ENCODE data around the gene PTPN1. TPM values are rescaled to one million over a fixed set of nuclear protein-coding genes. Genes with fewer than 3 reads are reported as not detected.
"Not testable (repeated sequence)": the region's sequence is repeated elsewhere in the genome, so short reads cannot be mapped to it uniquely, and the experiment has no call there.

Gene PTPN1
- polyA plus RNA-seq, 3 donors, result 12.4 to 21.4 (median 19.1) TPM

DNA sequence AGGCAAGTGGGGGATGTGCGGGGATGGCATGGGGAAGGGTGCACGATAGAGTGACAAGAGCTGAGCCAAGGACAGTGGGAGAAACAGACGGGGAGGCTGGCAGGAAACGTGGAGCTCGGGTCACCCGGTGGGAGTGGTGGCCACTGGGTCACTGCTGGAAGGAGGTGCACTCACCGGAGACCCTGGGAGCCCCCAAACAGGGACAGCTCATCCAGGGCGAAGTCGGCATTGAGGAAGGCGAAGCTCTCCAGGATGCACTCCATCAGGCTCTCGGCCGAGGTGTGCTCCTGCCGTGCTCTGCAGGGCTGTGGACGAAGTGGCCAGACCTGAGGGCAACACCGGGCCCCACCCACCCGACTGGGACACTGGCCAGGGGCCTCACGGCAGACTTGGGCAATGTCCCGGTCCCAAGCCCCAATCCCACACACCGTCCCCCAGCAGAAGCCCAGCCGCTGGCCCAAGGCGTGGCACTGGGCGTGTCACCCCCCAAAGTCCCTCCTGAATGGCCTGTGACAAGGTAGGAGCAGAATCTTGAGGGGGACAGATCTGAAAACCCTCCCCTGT, 87.3 kb downstream of the PTPN1 start:
- no peaks in the 10 kb centered on the region for H3K9me3 ChIP-seq (replicated peaks in 1 of 2; ENCODE audit: control insufficient read depth in 1 of 2, insufficient read depth in 1 of 2, low read length in 2 of 2)
- H3K36me3 ChIP-seq (replicated peaks in 1 of 2; ENCODE audit: control insufficient read depth in 1 of 2, insufficient read depth in 2 of 2, low read length in 2 of 2), result no peaks in the 10 kb centered on the region
- peaks cover 5% of the 10 kb centered on the region for H3K4me1 Mint-ChIP-seq
- no peak overlapping the region for H3K27ac ChIP-seq (ENCODE audit: low read depth in 1 of 2, low read length in 2 of 2)
- TF ChIP-seq, protein P1, sequence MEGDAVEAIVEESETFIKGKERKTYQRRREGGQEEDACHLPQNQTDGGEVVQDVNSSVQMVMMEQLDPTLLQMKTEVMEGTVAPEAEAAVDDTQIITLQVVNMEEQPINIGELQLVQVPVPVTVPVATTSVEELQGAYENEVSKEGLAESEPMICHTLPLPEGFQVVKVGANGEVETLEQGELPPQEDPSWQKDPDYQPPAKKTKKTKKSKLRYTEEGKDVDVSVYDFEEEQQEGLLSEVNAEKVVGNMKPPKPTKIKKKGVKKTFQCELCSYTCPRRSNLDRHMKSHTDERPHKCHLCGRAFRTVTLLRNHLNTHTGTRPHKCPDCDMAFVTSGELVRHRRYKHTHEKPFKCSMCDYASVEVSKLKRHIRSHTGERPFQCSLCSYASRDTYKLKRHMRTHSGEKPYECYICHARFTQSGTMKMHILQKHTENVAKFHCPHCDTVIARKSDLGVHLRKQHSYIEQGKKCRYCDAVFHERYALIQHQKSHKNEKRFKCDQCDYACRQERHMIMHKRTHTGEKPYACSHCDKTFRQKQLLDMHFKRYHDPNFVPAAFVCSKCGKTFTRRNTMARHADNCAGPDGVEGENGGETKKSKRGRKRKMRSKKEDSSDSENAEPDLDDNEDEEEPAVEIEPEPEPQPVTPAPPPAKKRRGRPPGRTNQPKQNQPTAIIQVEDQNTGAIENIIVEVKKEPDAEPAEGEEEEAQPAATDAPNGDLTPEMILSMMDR (IDR thresholded peaks at IDR 0.05), result no peak
- H3K4me3 Mint-ChIP-seq, result no peak overlapping the region
- H3K27ac Mint-ChIP-seq, result no peak overlapping the region
- WGBS (ENCODE audit: insufficient coverage), result 92% methylated on average over 16 of the region's 22 CpGs
- peaks cover 0 to 2% (median 0%) of the 10 kb centered on the region in 7 donors for H3K9me3 Mint-ChIP-seq
- H3K27me3 ChIP-seq (ENCODE audit: control insufficient read depth in 2 of 2, insufficient read depth in 2 of 2, low read length in 2 of 2), result no peaks in the 10 kb centered on the region
- no peaks in the 10 kb centered on the region for H3K36me3 Mint-ChIP-seq
- H3K4me1 ChIP-seq (ENCODE audit: control insufficient read depth in 1 of 2, insufficient read depth in 2 of 2, low read length in 2 of 2), result no peaks in the 10 kb centered on the region
- peaks cover 6 to 11% (median 6%) of the 10 kb centered on the region in 3 donors for H3K27me3 Mint-ChIP-seq (ENCODE audit: low read depth in 3 of 3)
- no peaks in the 10 kb centered on the region for H4K20me1 ChIP-seq (ENCODE audit: insufficient read depth, low read length)
- intact Hi-C loops (cut with micrococcal nuclease), result no loop called here
- no peak overlapping the region for H3K4me2 ChIP-seq (replicated peaks; ENCODE audit: extremely low read depth, low read length, poor library complexity, severe bottlenecking)
- H3K9ac ChIP-seq (ENCODE audit: insufficient read depth, low read length, poor library complexity, severe bottlenecking), result no peak overlapping the region
- DNase-seq, result no peak
- H3K4me3 ChIP-seq (replicated peaks in 1 of 3; ENCODE audit: low read depth in 2 of 3, low read length in 3 of 3), result no peak overlapping the region
- no peak overlapping the region for H2AFZ ChIP-seq (ENCODE audit: insufficient read depth, low read depth, low read length, poor library complexity, severe bottlenecking)
- H3K79me2 ChIP-seq (ENCODE audit: insufficient read depth, low read length), result no peaks in the 10 kb centered on the region

DNA sequence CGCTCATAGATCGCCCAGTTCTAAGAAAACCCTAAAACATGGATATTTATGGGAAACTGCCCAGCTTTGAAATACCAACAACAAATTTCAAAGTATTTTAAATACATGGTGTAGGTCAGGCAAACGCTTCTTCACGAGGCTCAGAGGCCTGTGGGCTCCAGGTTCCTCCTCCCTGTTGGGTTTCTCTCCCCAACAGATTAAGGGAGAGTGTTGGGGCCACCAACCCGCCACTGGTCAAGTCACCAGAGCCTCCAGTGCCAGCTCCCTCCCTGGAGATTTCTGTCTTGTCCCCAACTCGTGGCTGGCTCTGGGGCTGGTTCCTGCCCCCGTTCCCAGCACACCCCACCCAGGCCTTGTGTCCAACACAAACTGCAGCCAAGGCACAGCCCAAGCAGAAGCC, 87.9 kb downstream of the PTPN1 start:
- 100% methylated on average over 2 of the region's 7 CpGs for WGBS (ENCODE audit: insufficient coverage)
- no peak overlapping the region for H3K27ac Mint-ChIP-seq
- peaks cover 6 to 13% (median 6%) of the 10 kb centered on the region in 3 donors for H3K27me3 Mint-ChIP-seq (ENCODE audit: low read depth in 3 of 3)
- no peak overlapping the region for H3K4me2 ChIP-seq (replicated peaks; ENCODE audit: extremely low read depth, low read length, poor library complexity, severe bottlenecking)
- intact Hi-C loops (cut with micrococcal nuclease), result no loop called here
- H3K9me3 ChIP-seq (replicated peaks in 1 of 2; ENCODE audit: control insufficient read depth in 1 of 2, insufficient read depth in 1 of 2, low read length in 2 of 2), result no peaks in the 10 kb centered on the region
- no peak overlapping the region for H3K4me3 ChIP-seq (replicated peaks in 1 of 3; ENCODE audit: low read depth in 2 of 3, low read length in 3 of 3)
- H3K79me2 ChIP-seq (ENCODE audit: insufficient read depth, low read length), result no peaks in the 10 kb centered on the region
- no peak overlapping the region for H3K27ac ChIP-seq (ENCODE audit: low read depth in 1 of 2, low read length in 2 of 2)
- H3K9ac ChIP-seq (ENCODE audit: insufficient read depth, low read length, poor library complexity, severe bottlenecking), result no peak overlapping the region
- H4K20me1 ChIP-seq (ENCODE audit: insufficient read depth, low read length), result no peaks in the 10 kb centered on the region
- no peak for DNase-seq
- H3K36me3 Mint-ChIP-seq, result no peaks in the 10 kb centered on the region
- no peaks in the 10 kb centered on the region for H3K36me3 ChIP-seq (replicated peaks in 1 of 2; ENCODE audit: control insufficient read depth in 1 of 2, insufficient read depth in 2 of 2, low read length in 2 of 2)
- TF ChIP-seq, protein P1 (IDR thresholded peaks at IDR 0.05), result no peak
- H3K4me1 ChIP-seq (ENCODE audit: control insufficient read depth in 1 of 2, insufficient read depth in 2 of 2, low read length in 2 of 2), result no peaks in the 10 kb centered on the region
- H3K4me1 Mint-ChIP-seq, result peaks cover 5% of the 10 kb centered on the region
- no peaks in the 10 kb centered on the region for H3K27me3 ChIP-seq (ENCODE audit: control insufficient read depth in 2 of 2, insufficient read depth in 2 of 2, low read length in 2 of 2)
- no peak overlapping the region for H2AFZ ChIP-seq (ENCODE audit: insufficient read depth, low read depth, low read length, poor library complexity, severe bottlenecking)
- peaks cover 0 to 4% (median 0%) of the 10 kb centered on the region in 7 donors for H3K9me3 Mint-ChIP-seq
- H3K4me3 Mint-ChIP-seq, result no peak overlapping the region

DNA sequence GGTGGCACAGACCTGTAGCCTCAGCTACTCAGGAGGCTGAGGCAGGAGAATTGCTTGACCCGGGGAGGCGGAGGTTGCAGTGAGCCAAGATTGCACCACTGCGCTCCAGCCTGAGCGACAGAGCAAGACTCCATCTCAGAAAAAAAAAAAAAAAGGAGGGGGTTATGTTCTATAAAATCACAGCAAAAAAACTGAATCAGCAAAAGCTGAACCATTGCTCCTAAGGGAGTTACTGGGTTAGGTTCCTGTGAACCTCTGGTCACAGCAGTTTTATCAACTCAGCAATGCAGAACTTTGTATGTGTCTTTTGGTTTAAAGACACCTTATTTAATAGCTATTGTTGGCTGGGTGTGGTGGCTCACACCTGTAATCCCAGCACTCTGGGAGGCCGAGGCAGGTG, 88.6 kb downstream of the PTPN1 start:
- H3K4me3 ChIP-seq (replicated peaks in 1 of 3; ENCODE audit: low read depth in 2 of 3, low read length in 3 of 3); H3K9me3 Mint-ChIP-seq; H3K9me3 ChIP-seq (replicated peaks in 1 of 2; ENCODE audit: control insufficient read depth in 1 of 2, insufficient read depth in 1 of 2, low read length in 2 of 2); H3K36me3 ChIP-seq (replicated peaks in 1 of 2; ENCODE audit: control insufficient read depth in 1 of 2, insufficient read depth in 2 of 2, low read length in 2 of 2); H3K79me2 ChIP-seq (ENCODE audit: insufficient read depth, low read length); H2AFZ ChIP-seq (ENCODE audit: insufficient read depth, low read depth, low read length, poor library complexity, severe bottlenecking); H3K9ac ChIP-seq (ENCODE audit: insufficient read depth, low read length, poor library complexity, severe bottlenecking); H4K20me1 ChIP-seq (ENCODE audit: insufficient read depth, low read length); H3K4me3 Mint-ChIP-seq; H3K4me1 ChIP-seq (ENCODE audit: control insufficient read depth in 1 of 2, insufficient read depth in 2 of 2, low read length in 2 of 2); H3K4me1 Mint-ChIP-seq; intact Hi-C loops (cut with micrococcal nuclease); H3K27me3 ChIP-seq (ENCODE audit: control insufficient read depth in 2 of 2, insufficient read depth in 2 of 2, low read length in 2 of 2); DNase-seq; H3K4me2 ChIP-seq (replicated peaks; ENCODE audit: extremely low read depth, low read length, poor library complexity, severe bottlenecking); H3K36me3 Mint-ChIP-seq; H3K27ac ChIP-seq (ENCODE audit: low read depth in 1 of 2, low read length in 2 of 2); H3K27ac Mint-ChIP-seq: not testable (repeated sequence)
- no CpG with 5 or more reads among the region's 5 CpGs for WGBS (ENCODE audit: insufficient coverage)
- H3K27me3 Mint-ChIP-seq (ENCODE audit: low read depth in 3 of 3), result peaks cover 6 to 13% (median 6%) of the 10 kb centered on the region in 3 donors
